Measurements from ENCODE around the gene SPDYE16.
"Not testable (repeated sequence)": the region's sequence is repeated elsewhere in the genome, so short reads cannot be mapped to it uniquely, and the experiment has no call there.

GRCh38 chr7:76582848-76583631, 39.9 kb upstream of the SPDYE16 start:
- TF ChIP-seq CTCF, POLR2A (IDR thresholded peaks at IDR 0.05): not testable (repeated sequence)
- peak in 1 of 2 donors; percentile 62 for TF ChIP-seq POLR2AphosphoS5 (IDR thresholded peaks at IDR 0.05; ENCODE audit: insufficient read depth in 1 of 2, low read depth in 1 of 2)
